GM12878 (cell line): ENCODE data around the gene TAF4. TPM values are rescaled to one million over a fixed set of nuclear protein-coding genes. Genes with fewer than 3 reads are reported as not detected.
A peak's percentile ranks its signal among the peaks of the same experiment; 100 is the strongest.

Experiments
- BACH1 ChIP-seq: fragments of 450-650 bp; IDR thresholded peaks from 2 replicates; pipeline ENCODE4 v1.6.1; 2017; ENCODE audit warnings: mild to moderate bottlenecking, borderline replicate concordance
- CEBPB ChIP-seq, 2 experiments: fragments of 150-350 bp in 1 of 2; IDR thresholded peaks; 2 replicates each; pipeline ENCODE4 v1.6.1; 2012 to 2014; ENCODE audit warnings: low read depth in 2 of 2, low read length in 2 of 2, borderline replicate concordance in 1 of 2, inconsistent platforms in 1 of 2
- CHD2 ChIP-seq: IDR thresholded peaks from 2 replicates; pipeline ENCODE4 v1.6.1; 2011; ENCODE audit warnings: low read depth, low read length, improper control_type of control experiment, borderline replicate concordance
- EED ChIP-seq: sonication (generic); IDR thresholded peaks from 2 replicates; pipeline ENCODE4 v1.6.1; 2016; ENCODE audit warnings: antibody characterized with exemption, low read depth
- EP300 ChIP-seq, 2 experiments: fragments of 150-350 bp in 1 of 2; IDR thresholded peaks; 2 replicates each; pipeline ENCODE4 v1.6.1; 2011 to 2012; ENCODE audit warnings: low read depth in 2 of 2, low read length in 2 of 2, borderline replicate concordance in 1 of 2, improper control_type of control experiment in 1 of 2, inconsistent platforms in 1 of 2; ENCODE audit not compliant: control insufficient read depth in 1 of 2
- IKZF1 ChIP-seq: fragments of 450-650 bp; conservative IDR thresholded peaks from 2 replicates; pipeline ENCODE4 v1.6.1; 2017; ENCODE audit warnings: antibody characterized with exemption, mild to moderate bottlenecking
- MYB ChIP-seq: fragments of 150-350 bp; IDR thresholded peaks from 2 replicates; pipeline ENCODE4 v1.6.1; 2014; ENCODE audit warnings: mild to moderate bottlenecking, low read depth, low read length, borderline replicate concordance
- NBN ChIP-seq: fragments of 450-650 bp; IDR thresholded peaks from 2 replicates; pipeline ENCODE4 v1.6.1; 2016
- NFXL1 ChIP-seq: fragments of 450-650 bp; IDR thresholded peaks from 2 replicates; pipeline ENCODE4 v1.6.1; 2017; ENCODE audit warnings: antibody characterized with exemption, mild to moderate bottlenecking, borderline replicate concordance
- SIN3A ChIP-seq: IDR thresholded peaks from 2 replicates; pipeline ENCODE4 v1.6.1; 2012; ENCODE audit warnings: low read depth, low read length, improper control_type of control experiment
- SMARCA5 ChIP-seq: fragments of 450-650 bp; IDR thresholded peaks from 2 replicates; pipeline ENCODE4 v1.6.1; 2017; ENCODE audit warnings: mild to moderate bottlenecking
- SP1 ChIP-seq: IDR thresholded peaks from one replicate; pipeline ENCODE4 v1.6.1; 2011; ENCODE audit warnings: low read depth, low read length
- SRF ChIP-seq, 2 experiments: IDR thresholded peaks; 2 replicates each; pipeline ENCODE4 v1.6.1; 2011; ENCODE audit warnings: low read depth in 2 of 2, low read length in 2 of 2, mild to moderate bottlenecking in 1 of 2, moderate library complexity in 1 of 2
- STAT3 ChIP-seq: IDR thresholded peaks from 2 replicates; pipeline ENCODE4 v1.6.1; 2011; ENCODE audit warnings: low read depth, low read length, improper control_type of control experiment
- TCF3 ChIP-seq: IDR thresholded peaks from 2 replicates; pipeline ENCODE4 v1.6.1; 2012; ENCODE audit warnings: low read depth, mild to moderate bottlenecking, low read length, borderline replicate concordance; ENCODE audit not compliant: insufficient read depth
- ZNF24 ChIP-seq: fragments of 450-650 bp; IDR thresholded peaks from 2 replicates; pipeline ENCODE4 v1.6.1; 2017; ENCODE audit warnings: antibody characterized with exemption, mild to moderate bottlenecking
- ZZZ3 ChIP-seq: IDR thresholded peaks from 2 replicates; pipeline ENCODE4 v1.6.1; 2011; ENCODE audit warnings: low read depth; ENCODE audit not compliant: control insufficient read depth, insufficient read length
- polyA plus RNA-seq, 11 experiments: library from polyadenylated mRNA; depleted of rRNA in 4 of 11; unstranded in 6 of 11; stranded (reverse) in 5 of 11; fragments of >200 nt; fragmentation: Nextera tagmentation in 4 of 11; fragmentation: Illumina TruSeq in 1 of 11; extraction: Ambion mirVana in 4 of 11; extraction: Trizol in 1 of 11; gene quantifications; 1 replicate in 1 of 11; 2 replicates in 10 of 11; pipeline versions ENCODE4 v1.2.1 to v1.2.3, GENCODE V29; 2011 to 2016; ENCODE audit warnings: inconsistent platforms in 2 of 11, missing spikeins in 2 of 11, low read depth in 1 of 11
- total RNA-seq, 4 experiments: library from RNA; depleted of rRNA in 3 of 4; stranded (reverse); fragments of >200 nt in 3 of 4; fragmentation: Illumina TruSeq in 1 of 4; extraction: Trizol in 1 of 4; gene quantifications; 2 replicates each; pipeline versions ENCODE4 v1.2.1 to v1.2.3, GENCODE V29; 2013 to 2021
- TF ChIP-seq, protein P1 (sequence below): fragments of 450-650 bp; IDR thresholded peaks from 2 replicates; pipeline ENCODE4 v1.6.1; 2014; ENCODE audit warnings: mild to moderate bottlenecking
- TF ChIP-seq, protein P2 (sequence below): IDR thresholded peaks from 2 replicates; pipeline ENCODE4 v1.6.1; 2011; ENCODE audit warnings: mild to moderate bottlenecking, low read depth, low read length, moderate library complexity; ENCODE audit not compliant: insufficient replicate concordance
- TF ChIP-seq, protein P3 (sequence below): fragments of 450-650 bp; IDR thresholded peaks from 2 replicates; pipeline ENCODE4 v1.6.1; 2016; ENCODE audit warnings: mild to moderate bottlenecking
- TF ChIP-seq, protein P4 (sequence below): IDR thresholded peaks from 2 replicates; pipeline ENCODE4 v1.6.1; 2011; ENCODE audit warnings: borderline replicate concordance, low read depth, mild to moderate bottlenecking, moderate library complexity, mixed read lengths, low read length; ENCODE audit not compliant: insufficient read depth; ENCODE audit errors: extremely low read length
- TF ChIP-seq, protein P5 (sequence below): fragments of 450-650 bp; IDR thresholded peaks from 2 replicates; pipeline ENCODE4 v1.6.1; 2017; ENCODE audit warnings: mild to moderate bottlenecking, moderate library complexity

Gene TAF4
- total and polyA plus RNA-seq, 10 of the 15 experiments (the other 5 are each of a cell fraction or from before 2014, with no cell fraction given) = 0.39 to 16.9 (median 3.4) TPM

DNA sequence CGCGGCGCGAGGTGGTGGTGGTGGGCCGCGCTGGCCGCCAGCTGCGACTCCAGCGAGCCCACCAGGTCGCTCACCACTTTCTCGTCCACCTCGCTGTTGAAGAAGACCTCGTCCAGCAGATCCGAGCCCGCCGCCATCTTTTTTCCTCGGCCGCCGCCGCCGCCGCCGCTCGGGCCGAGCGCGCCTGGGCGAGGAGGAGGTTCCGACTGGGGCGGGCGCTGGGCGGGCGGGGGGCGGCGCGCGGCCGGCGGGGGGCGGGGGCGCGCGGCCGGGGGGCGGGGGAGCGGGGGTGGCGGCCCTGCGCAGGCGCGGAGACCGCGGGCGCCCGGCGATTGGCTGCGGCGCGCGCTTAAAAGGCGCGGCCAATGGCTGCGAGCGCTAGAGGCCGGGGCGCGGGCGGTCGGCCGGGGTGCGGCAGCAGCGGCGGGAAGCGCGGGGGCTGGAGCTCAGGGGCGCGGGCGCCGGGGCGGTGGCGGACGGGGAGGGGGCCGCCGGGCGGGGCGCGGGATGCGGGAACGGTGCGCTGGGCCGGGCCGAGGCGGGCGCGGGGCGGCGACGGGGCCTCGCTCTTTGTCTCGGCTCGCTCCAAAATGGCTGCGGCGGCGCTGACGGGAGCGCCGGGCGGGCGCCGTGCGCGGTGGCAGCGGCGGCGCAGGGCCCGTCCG is at the start of gene TAF4 (continued):
- TF ChIP-seq SIN3A (no peak), ZZZ3 (no peak), STAT3 (no peak), EP300 (IDR thresholded peaks at IDR 0.05; ENCODE audit: borderline replicate concordance in 1 of 2, control insufficient read depth in 1 of 2, low read depth in 2 of 2, low read length in 2 of 2) (no peak), SRF (IDR thresholded peaks at IDR 0.05; ENCODE audit: low read depth in 2 of 2, low read length in 2 of 2) (no peak), SMARCA5 (peak; percentile 77), EED (no peak), CHD2 (no peak), TCF3 (peak; percentile 94), ZNF24 (no peak), NBN (no peak), SP1 (peak; percentile 18), CEBPB (IDR thresholded peaks at IDR 0.05; ENCODE audit: borderline replicate concordance in 1 of 2, low read depth in 2 of 2, low read length in 2 of 2) (no peak), NFXL1 (no peak), MYB (no peak), IKZF1 (0 out of 2 replicates have a peak, but pooled peaks have one; percentile 9), BACH1 (0 out of 2 replicates have a peak, but pooled peaks have one; percentile 38)
- TF ChIP-seq, protein P1, sequence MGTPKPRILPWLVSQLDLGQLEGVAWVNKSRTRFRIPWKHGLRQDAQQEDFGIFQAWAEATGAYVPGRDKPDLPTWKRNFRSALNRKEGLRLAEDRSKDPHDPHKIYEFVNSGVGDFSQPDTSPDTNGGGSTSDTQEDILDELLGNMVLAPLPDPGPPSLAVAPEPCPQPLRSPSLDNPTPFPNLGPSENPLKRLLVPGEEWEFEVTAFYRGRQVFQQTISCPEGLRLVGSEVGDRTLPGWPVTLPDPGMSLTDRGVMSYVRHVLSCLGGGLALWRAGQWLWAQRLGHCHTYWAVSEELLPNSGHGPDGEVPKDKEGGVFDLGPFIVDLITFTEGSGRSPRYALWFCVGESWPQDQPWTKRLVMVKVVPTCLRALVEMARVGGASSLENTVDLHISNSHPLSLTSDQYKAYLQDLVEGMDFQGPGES = no peak
- TF ChIP-seq, protein P2, sequence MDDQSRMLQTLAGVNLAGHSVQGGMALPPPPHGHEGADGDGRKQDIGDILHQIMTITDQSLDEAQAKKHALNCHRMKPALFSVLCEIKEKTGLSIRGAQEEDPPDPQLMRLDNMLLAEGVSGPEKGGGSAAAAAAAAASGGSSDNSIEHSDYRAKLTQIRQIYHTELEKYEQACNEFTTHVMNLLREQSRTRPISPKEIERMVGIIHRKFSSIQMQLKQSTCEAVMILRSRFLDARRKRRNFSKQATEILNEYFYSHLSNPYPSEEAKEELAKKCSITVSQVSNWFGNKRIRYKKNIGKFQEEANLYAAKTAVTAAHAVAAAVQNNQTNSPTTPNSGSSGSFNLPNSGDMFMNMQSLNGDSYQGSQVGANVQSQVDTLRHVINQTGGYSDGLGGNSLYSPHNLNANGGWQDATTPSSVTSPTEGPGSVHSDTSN = peak; percentile 24
- TF ChIP-seq, protein P3, sequence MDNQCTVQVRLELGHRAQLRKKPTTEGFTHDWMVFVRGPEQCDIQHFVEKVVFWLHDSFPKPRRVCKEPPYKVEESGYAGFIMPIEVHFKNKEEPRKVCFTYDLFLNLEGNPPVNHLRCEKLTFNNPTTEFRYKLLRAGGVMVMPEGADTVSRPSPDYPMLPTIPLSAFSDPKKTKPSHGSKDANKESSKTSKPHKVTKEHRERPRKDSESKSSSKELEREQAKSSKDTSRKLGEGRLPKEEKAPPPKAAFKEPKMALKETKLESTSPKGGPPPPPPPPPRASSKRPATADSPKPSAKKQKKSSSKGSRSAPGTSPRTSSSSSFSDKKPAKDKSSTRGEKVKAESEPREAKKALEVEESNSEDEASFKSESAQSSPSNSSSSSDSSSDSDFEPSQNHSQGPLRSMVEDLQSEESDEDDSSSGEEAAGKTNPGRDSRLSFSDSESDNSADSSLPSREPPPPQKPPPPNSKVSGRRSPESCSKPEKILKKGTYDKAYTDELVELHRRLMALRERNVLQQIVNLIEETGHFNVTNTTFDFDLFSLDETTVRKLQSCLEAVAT = no peak
- TF ChIP-seq, protein P4, sequence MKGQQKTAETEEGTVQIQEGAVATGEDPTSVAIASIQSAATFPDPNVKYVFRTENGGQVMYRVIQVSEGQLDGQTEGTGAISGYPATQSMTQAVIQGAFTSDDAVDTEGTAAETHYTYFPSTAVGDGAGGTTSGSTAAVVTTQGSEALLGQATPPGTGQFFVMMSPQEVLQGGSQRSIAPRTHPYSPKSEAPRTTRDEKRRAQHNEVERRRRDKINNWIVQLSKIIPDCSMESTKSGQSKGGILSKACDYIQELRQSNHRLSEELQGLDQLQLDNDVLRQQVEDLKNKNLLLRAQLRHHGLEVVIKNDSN = no peak
- TF ChIP-seq, protein P5, sequence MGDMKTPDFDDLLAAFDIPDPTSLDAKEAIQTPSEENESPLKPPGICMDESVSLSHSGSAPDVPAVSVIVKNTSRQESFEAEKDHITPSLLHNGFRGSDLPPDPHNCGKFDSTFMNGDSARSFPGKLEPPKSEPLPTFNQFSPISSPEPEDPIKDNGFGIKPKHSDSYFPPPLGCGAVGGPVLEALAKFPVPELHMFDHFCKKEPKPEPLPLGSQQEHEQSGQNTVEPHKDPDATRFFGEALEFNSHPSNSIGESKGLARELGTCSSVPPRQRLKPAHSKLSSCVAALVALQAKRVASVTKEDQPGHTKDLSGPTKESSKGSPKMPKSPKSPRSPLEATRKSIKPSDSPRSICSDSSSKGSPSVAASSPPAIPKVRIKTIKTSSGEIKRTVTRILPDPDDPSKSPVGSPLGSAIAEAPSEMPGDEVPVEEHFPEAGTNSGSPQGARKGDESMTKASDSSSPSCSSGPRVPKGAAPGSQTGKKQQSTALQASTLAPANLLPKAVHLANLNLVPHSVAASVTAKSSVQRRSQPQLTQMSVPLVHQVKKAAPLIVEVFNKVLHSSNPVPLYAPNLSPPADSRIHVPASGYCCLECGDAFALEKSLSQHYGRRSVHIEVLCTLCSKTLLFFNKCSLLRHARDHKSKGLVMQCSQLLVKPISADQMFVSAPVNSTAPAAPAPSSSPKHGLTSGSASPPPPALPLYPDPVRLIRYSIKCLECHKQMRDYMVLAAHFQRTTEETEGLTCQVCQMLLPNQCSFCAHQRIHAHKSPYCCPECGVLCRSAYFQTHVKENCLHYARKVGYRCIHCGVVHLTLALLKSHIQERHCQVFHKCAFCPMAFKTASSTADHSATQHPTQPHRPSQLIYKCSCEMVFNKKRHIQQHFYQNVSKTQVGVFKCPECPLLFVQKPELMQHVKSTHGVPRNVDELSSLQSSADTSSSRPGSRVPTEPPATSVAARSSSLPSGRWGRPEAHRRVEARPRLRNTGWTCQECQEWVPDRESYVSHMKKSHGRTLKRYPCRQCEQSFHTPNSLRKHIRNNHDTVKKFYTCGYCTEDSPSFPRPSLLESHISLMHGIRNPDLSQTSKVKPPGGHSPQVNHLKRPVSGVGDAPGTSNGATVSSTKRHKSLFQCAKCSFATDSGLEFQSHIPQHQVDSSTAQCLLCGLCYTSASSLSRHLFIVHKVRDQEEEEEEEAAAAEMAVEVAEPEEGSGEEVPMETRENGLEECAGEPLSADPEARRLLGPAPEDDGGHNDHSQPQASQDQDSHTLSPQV = no peak
